Activated CD8-positive, alpha-beta memory T cell treated with anti-CD3 and anti-CD28 coated beads, Interleukin-2, amount 50 U/mL, for 48 hours (primary cell): Measurements from ENCODE around the gene LINGO3.

ENCODE experiments used
- DNase-seq: peaks from one replicate; pipeline ENCODE4 v3.0.0-alpha.2; 2020

Gene LINGO3

DNA sequence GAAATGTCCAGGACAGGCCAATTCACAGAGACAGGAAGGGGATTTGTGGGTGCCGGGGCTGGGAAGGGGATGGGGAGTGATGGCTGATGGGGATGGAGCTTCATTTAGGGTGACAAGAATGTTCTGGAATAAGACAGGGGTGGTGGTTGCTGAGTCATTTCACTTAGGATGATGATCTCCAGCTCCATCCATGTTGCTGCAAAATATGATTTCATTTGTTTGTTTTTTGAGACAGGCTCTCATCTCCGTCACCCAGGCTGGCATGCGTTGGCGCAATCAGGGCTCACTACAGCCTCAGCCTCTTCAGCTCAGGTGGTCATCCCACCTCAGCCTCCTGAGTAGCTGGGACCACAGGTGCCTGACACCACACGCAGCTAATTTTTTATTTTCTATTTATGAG, 48.6 kb downstream of the LINGO3 start:
- no peak for DNase-seq
